NCI-H2171 (cell line): ENCODE measurements around the gene GRK2.

ENCODE experiments used
- DNase-seq: peaks from one replicate; lab custom pipeline; 2025; lab: John Stamatoyannopoulos, UW

The GRK2 gene

DNA sequence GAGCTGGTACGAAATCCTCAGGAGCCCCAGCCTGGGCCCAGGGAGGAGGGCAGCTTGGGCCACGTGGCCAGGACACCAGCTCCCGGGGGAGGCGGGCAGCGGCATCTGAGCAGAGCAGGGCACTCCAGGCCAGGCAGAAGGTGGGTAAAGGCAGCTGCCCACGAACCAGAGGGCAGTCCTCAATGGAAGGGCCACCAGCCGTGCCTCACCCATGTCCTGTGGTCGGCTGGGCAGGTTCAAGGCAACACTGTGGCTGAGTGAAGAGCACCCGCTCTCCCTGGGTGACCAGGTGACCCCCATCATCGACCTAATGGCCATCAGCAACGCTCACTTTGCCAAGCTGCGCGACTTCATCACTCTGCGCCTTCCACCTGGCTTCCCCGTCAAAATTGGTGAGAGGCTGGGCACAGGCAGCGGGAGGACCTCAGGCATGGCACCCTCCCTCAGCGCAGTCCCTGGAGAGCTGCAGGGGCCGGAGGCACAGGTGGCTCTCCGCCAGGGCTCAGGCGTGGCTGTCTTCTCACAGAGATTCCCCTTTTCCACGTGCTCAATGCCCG lies 34.6 kb downstream of the GRK2 start:
- no peak for DNase-seq

DNA sequence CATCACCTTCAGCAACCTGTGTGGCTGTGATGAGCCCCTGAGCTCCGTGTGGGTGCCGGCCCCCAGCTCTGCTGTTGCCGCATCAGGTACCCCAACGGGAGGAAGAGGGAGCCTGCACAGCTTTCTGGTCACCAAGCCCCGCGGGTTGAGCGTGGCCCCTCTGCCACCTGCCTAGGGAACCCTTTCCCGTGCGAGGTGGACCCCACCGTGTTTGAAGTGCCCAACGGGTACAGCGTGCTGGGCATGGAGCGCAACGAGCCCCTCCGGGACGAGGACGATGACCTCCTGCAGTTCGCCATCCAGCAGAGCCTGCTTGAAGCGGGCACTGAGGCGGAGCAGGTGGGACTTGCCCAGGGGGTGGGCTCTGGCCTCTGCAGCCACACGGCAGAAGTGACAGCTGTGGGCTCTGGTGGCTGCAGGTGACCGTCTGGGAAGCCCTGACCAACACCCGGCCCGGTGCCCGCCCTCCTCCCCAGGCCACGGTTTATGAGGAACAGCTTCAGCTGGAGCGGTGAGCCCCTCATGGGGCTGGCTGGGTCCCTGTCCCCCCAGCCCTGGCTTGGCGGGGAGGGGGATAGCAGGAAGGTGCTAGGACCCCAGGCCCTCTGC lies 35.1 kb downstream of the GRK2 start:
- DNase-seq, result no peak

DNA sequence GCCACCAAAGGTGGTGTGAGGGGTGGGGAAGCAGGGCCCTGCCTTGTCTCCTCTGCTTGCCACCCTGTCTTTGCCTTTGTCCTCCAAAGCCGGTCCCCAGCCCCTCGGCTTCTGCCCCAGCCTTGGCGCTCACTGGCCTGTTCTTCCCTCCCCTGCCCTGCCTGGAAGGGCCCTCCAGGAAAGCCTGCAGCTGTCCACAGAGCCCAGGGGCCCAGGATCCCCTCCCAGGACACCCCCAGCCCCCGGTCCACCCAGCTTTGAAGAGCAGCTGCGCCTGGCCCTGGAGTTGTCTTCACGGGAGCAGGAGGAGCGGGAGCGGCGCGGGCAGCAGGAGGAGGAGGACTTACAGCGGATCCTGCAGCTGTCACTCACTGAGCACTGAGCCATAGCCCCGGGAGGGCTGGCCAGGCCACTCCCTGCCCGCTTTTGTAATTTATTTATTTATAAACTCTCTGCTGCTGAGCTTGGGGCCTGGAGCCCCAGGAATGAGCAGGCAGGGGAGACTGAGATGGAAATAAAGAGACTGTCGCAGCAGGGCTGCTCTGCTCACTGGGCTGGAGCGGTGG lies 35.8 kb downstream of the GRK2 start:
- peak; percentile 52 for DNase-seq

DNA sequence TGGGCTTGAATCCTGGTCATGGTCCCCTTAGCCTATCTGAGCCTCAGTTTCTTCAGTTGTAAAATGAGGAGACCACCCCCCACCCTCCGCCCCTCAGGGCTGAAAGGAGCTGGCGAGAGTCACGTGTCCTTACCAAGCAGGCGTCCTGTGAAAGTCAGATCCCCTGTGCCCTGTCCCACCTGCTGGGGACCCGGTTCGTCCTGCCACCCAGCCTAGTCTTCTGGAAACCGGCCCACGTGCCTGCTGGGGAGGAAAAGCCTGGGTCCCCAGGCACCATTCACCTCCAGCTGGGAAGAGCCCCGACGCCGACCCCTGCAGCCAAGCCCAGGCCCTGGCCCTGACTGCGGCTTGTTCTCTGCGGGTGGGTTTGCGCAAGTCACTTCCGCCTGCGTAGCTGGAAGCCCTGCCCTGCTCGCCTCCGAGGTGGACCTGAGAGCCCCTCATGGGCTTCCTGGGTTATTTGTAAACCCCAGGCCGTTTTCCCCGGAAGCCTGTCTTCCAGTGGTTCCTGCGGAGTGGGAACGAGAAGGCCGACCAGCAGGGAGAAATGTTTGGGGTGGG lies 36.4 kb downstream of the GRK2 start:
- no peak for DNase-seq

- DNase-seq, result no peak
Observed at GRCh38 chr11:67303132-67303834, 37.0 kb downstream of the GRK2 start, which contains the start of gene SSH3. Gene SSH3, plus strand, starts transcription at chr11:67303530. Its CDS starts 96 bp downstream, at chr11:67303626.

GRCh38 chr11:67303835-67304411 lies 37.6 kb downstream of the GRK2 start:
- no peak for DNase-seq

DNA sequence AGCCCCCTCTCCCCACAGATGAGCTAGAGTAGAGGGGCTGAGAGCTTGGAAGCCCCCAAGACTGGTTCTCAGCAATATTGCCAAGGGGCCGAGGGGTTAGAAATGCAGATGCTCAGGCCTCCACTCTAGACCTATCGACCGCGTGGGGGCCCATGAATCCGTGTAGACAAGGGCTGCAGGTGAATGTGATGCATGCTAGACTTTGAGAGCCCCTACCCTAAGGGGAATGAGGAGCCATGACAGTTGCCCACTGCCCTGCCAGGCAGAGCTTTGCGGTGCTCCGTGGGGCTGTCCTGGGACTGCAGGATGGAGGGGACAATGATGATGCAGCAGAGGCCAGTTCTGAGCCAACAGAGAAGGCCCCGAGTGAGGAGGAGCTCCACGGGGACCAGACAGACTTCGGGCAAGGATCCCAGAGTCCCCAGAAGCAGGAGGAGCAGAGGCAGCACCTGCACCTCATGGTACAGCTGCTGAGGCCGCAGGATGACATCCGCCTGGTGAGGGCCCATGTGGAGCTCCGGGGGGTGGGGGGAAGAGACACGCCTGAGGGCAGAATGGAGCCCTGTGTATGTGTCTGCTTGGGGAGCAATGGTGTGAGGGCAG lies 38.3 kb downstream of the GRK2 start:
- no peak for DNase-seq

GRCh38 chr11:67306769-67307544 lies 40.7 kb downstream of the GRK2 start:
- DNase-seq, result no peak

DNA sequence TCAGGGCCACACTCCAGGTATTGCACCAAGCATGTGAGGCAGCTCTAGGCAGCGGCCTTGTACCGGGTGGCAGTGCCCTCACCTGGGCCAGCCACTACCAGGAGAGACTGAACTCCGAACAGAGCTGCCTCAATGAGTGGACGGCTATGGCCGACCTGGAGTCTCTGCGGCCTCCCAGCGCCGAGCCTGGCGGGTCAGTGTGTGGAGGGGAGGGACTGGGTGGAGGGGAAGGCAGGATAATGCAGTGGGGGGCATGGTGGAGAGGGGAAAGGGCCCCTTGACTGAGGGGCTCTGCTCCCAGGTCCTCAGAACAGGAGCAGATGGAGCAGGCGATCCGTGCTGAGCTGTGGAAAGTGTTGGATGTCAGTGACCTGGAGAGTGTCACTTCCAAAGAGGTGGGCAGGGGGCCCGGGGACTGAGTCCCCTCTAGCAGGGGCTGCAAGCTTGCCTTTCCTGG lies 41.3 kb downstream of the GRK2 start:
- DNase-seq, result no peak

DNA sequence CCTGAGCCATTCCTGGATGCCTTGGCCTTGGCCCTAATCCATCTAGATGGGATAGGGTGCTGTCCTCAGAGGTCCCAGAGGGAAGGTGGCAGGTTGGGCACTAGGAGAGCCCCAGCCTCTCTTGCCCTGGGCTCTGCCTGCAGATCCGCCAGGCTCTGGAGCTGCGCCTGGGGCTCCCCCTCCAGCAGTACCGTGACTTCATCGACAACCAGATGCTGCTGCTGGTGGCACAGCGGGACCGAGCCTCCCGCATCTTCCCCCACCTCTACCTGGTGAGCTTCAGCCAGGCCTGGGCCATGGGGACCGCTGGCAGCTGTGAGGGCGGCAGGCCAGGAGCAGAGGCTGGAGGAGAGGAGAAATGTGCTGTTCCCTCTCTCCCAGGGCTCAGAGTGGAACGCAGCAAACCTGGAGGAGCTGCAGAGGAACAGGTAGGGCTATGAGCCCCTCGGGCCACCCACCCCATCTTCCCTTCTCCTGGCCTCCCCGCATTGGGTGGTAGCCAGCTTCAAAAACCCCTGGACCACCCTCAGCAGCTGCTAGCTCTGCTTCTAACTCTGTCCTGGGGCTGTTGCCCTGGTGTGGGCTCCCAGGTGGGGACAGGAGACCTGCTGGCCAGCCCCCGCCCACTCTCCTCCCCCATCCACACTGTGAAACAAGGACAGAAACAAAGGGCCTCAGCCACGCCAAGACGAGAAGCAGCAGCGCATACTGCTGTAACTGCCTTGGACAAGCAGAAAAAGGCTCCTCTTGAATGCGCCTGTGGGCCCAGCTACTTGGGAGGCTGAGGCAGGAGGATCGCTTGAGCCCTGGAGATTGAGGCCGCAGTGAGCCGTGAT lies 42.0 kb downstream of the GRK2 start:
- DNase-seq, result no peak

- DNase-seq, result no peak
Observed at GRCh38 chr11:67309166-67309565, 42.9 kb downstream of the GRK2 start.

- no peak for DNase-seq
Observed at GRCh38 chr11:67309661-67310061, 43.4 kb downstream of the GRK2 start.

DNA sequence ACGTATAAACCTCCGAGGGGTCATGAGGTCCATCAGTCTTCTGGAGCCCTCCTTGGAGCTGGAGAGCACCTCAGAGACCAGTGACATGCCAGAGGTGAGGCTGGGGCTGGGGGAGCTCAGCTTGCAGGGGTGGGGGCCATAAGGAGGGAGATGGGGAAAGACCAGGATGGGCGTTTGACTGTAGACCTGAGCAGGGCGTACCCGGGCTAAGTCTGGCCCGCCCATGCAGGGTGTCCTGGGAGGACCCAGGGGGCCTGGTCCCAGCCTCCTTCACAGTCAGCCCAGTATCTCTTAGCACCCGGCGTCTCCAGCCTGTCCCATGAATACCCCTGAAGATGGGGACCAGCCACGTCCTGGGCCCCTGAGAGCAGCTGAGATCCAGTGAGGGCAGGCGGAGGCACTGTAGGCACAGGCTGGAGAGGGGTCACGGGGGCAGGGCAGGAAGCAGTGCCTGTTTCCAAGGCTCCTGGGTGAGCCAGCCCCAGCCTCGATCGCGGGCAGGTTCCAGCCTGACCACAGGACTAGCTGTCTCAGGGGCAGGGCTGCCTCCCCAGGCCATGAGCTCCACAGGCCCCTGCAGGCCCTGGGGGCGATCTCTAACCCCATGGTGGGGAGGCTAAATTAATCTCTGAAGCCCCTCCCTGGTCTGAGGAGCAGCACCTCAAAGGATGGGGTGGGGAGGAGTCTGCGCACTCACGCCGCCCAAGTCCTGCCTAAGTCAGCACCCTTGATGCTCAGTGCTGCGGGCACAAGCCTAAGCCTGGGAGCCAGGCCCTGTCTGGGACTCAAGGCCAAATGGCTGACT lies 44.2 kb downstream of the GRK2 start:
- DNase-seq, result no peak

GRCh38 chr11:67311051-67311555 lies 44.8 kb downstream of the GRK2 start:
- no peak for DNase-seq

DNA sequence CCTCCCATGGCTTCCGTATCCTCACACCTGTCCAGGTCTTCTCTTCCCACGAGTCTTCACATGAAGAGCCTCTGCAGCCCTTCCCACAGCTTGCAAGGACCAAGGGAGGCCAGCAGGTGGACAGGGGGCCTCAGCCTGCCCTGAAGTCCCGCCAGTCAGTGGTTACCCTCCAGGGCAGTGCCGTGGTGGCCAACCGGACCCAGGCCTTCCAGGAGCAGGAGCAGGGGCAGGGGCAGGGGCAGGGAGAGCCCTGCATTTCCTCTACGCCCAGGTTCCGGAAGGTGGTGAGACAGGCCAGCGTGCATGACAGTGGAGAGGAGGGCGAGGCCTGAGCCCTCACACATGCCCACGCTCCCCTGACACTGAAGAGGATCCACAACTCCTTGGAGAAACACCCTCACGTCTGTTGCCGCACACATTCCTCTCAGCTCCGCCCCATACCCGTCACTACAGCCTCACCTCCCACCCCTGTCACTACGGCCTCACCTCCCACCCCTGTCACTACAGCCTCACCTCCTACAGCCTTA lies 45.3 kb downstream of the GRK2 start:
- no peak for DNase-seq

GRCh38 chr11:67312187-67313021 lies 46.1 kb downstream of the GRK2 start:
- no peak for DNase-seq

DNA sequence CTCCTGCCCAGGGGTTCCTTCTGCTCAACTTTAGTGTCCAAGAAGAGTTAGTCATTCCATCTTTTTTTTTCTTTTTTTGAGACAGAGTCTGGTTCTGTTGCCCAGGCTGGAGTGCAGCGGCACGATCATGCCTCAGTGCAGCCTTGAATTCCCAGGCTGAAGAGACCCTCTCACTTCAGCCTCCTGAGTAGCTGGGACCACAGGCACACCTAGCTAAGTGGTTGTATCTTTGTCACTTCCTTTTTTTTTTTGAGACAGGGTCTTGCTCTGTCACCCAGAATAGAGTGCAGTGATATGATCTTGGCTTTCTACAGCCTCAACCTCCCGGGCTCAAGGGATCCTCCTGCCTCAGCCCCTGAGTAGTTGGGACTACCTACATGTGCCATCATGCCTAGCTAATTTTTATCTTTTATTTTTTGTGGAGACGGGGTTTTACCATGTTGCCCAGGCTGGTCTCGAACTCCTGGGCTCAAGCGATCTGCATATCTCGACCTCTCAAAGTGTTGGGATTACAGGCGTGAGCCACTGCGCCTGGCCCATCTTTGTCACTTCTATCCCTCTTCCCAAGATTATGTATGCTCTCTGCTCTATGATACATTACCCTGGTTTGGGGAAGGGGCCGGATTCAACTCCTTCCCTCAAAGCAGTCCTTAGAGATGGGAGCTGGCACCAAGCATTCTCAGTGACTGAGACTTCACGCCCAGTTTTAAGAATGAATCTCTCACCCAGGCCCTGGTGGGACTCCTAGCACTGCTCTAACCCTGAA lies 47.0 kb downstream of the GRK2 start:
- DNase-seq, result no peak
